GM23338 (cell line): Measurements from ENCODE around the gene FAF1. TPM values are rescaled to one million over a fixed set of nuclear protein-coding genes. Genes with fewer than 3 reads are reported as not detected.
A peak's percentile ranks its signal among the peaks of the same experiment; 100 is the strongest.

Experiments
- ATAC-seq: fragments of 200-7000 bp; cut with Tn5 transposase; 3 replicates; pipeline ENCODE4 v1.9.1; 2020
- DNase-seq: peaks from one replicate; pipeline ENCODE4 v3.0.0-alpha.2; 2015; ENCODE audit warnings: low spot score
- H2AFZ ChIP-seq: fragments of 200-600 bp; sonication (generic); 2 replicates; pipeline ENCODE4 v1.8.0; 2016; ENCODE audit warnings: antibody characterized with exemption, mild to moderate bottlenecking, moderate library complexity
- H3F3A ChIP-seq: fragments of 200-600 bp; sonication (generic); replicated peaks from 2 replicates; pipeline ENCODE4 v1.8.0; 2017; ENCODE audit warnings: antibody characterized with exemption, mixed run types, low read depth
- H3K27ac ChIP-seq: fragments of 200-600 bp; sonication (generic); 2 replicates; pipeline ENCODE4 v1.6.1; 2016; ENCODE audit warnings: low read depth
- H3K27me3 ChIP-seq: fragments of 200-600 bp; sonication (generic); 2 replicates; pipeline ENCODE4 v1.8.0; 2016; ENCODE audit warnings: mild to moderate bottlenecking, mixed run types, moderate library complexity; ENCODE audit not compliant: insufficient read depth
- H3K36me3 ChIP-seq: fragments of 200-600 bp; sonication (generic); 2 replicates; pipeline ENCODE4 v1.8.0; 2016; ENCODE audit warnings: mild to moderate bottlenecking; ENCODE audit not compliant: insufficient read depth
- H3K4me1 ChIP-seq: fragments of 200-600 bp; sonication (generic); 2 replicates; pipeline ENCODE4 v1.8.0; 2016; ENCODE audit warnings: mild to moderate bottlenecking, moderate library complexity; ENCODE audit not compliant: insufficient read depth
- H3K4me2 ChIP-seq: fragments of 200-600 bp; sonication (generic); 2 replicates; pipeline ENCODE4 v1.7.1; 2017; ENCODE audit warnings: mixed run types
- H3K4me3 ChIP-seq: fragments of 200-600 bp; sonication (generic); 2 replicates; pipeline ENCODE4 v1.6.1; 2016; ENCODE audit warnings: mixed run types
- H3K79me2 ChIP-seq: fragments of 200-600 bp; sonication (generic); replicated peaks from 2 replicates; pipeline ENCODE4 v1.8.0; 2017; ENCODE audit warnings: mild to moderate bottlenecking; ENCODE audit not compliant: insufficient read depth
- H3K9me2 ChIP-seq: fragments of 200-600 bp; sonication (generic); 2 replicates; pipeline ENCODE4 v1.8.0; 2017; ENCODE audit not compliant: insufficient read depth
- H4K20me1 ChIP-seq: fragments of 200-600 bp; sonication (generic); replicated peaks from 2 replicates; pipeline ENCODE4 v1.8.0; 2017; ENCODE audit warnings: mild to moderate bottlenecking; ENCODE audit not compliant: insufficient read depth
- H3K27ac Mint-ChIP-seq: 2 replicates; pipeline ENCODE4 v1.8.0; 2020; ENCODE audit warnings: inconsistent platforms, mild to moderate bottlenecking, moderate library complexity, mixed read lengths
- H3K27me3 Mint-ChIP-seq: 3 replicates; pipeline ENCODE4 v1.8.0; 2022; ENCODE audit warnings: low read depth, mild to moderate bottlenecking, moderate library complexity, mixed read lengths, inconsistent platforms; ENCODE audit not compliant: insufficient read depth, poor library complexity
- H3K36me3 Mint-ChIP-seq: 3 replicates; pipeline ENCODE4 v1.8.0; 2021; ENCODE audit warnings: low read depth, mild to moderate bottlenecking, inconsistent platforms, moderate library complexity, mixed read lengths
- H3K4me1 Mint-ChIP-seq: 3 replicates; pipeline ENCODE4 v1.8.0; 2020; ENCODE audit warnings: mild to moderate bottlenecking, inconsistent platforms, mixed read lengths
- H3K4me3 Mint-ChIP-seq: 3 replicates; pipeline ENCODE4 v1.8.0; 2021; ENCODE audit warnings: moderate library complexity, mild to moderate bottlenecking, inconsistent platforms, mixed read lengths
- H3K9me3 Mint-ChIP-seq: 3 replicates; pipeline ENCODE4 v1.8.0; 2020; ENCODE audit warnings: moderate library complexity, mild to moderate bottlenecking, inconsistent platforms, mixed read lengths
- CREB1 ChIP-seq: fragments of 250-450 bp; sonication (Bioruptor Pico); IDR thresholded peaks from 2 replicates; pipeline ENCODE4 v1.5.0; 2020; ENCODE audit warnings: low read depth, mild to moderate bottlenecking, moderate library complexity
- CTCF ChIP-seq, 2 experiments: fragments of 200-600 bp in 1 of 2; sonication (generic) in 1 of 2; conservative IDR thresholded peaks; 2 replicates each; pipeline versions ENCODE4 v1.5.1 to v1.6.1; 2016 to 2017; ENCODE audit warnings: antibody characterized with exemption in 2 of 2, low read depth in 2 of 2, mild to moderate bottlenecking in 2 of 2, moderate library complexity in 1 of 2
- ETS1 ChIP-seq: IDR thresholded peaks from 2 replicates; pipeline ENCODE4 v1.6.1; 2016; ENCODE audit warnings: antibody characterized with exemption
- EZH2 ChIP-seq: fragments of 200-600 bp; sonication (generic); IDR thresholded peaks from one replicate; pipeline ENCODE4 v1.8.0; 2017; ENCODE audit warnings: antibody characterized with exemption, mild to moderate bottlenecking, low read depth; ENCODE audit not compliant: unreplicated experiment
- EZH2phosphoT487 ChIP-seq: fragments of 200-600 bp; sonication (generic); IDR thresholded peaks from one replicate; pipeline ENCODE4 v1.8.1; 2018; ENCODE audit warnings: antibody characterized with exemption; ENCODE audit not compliant: unreplicated experiment
- JUNB ChIP-seq: IDR thresholded peaks from one replicate; pipeline ENCODE4 v1.6.1; 2016; ENCODE audit warnings: antibody characterized with exemption; ENCODE audit not compliant: unreplicated experiment
- NANOG ChIP-seq: IDR thresholded peaks from 2 replicates; pipeline ENCODE4 v1.6.1; 2016; ENCODE audit warnings: antibody characterized with exemption, borderline replicate concordance
- POLR2AphosphoS5 ChIP-seq: IDR thresholded peaks from 2 replicates; pipeline ENCODE4 v1.6.1; 2016; ENCODE audit warnings: antibody characterized with exemption, low read depth
- REST ChIP-seq: IDR thresholded peaks from one replicate; pipeline ENCODE4 v1.6.1; 2018; ENCODE audit warnings: antibody characterized with exemption; ENCODE audit not compliant: unreplicated experiment
- STAT1 ChIP-seq: IDR thresholded peaks from one replicate; pipeline ENCODE4 v1.6.1; 2016; ENCODE audit warnings: antibody characterized with exemption; ENCODE audit not compliant: unreplicated experiment
- ZNF114 ChIP-seq: fragments of 250-450 bp; sonication (Bioruptor Pico); IDR thresholded peaks from 2 replicates; pipeline ENCODE4 v1.5.0; 2020; ENCODE audit warnings: mild to moderate bottlenecking, moderate library complexity
- ZNF331 ChIP-seq: fragments of 250-450 bp; sonication (Bioruptor Pico); IDR thresholded peaks from 2 replicates; pipeline ENCODE4 v1.5.0; 2020; ENCODE audit warnings: low read depth, mild to moderate bottlenecking, moderate library complexity
- polyA plus RNA-seq: library from polyadenylated mRNA; unstranded; fragments of >200 nt; fragmentation: Nextera tagmentation; extraction: Ambion mirVana; gene quantifications from 2 replicates; pipeline ENCODE4 v1.2.1, GENCODE V29; 2016
- total RNA-seq: library from RNA; depleted of rRNA; stranded (reverse); fragments of >200 nt; shearing (Covaris generic); gene quantifications from 2 replicates; pipeline ENCODE4 v1.2.3, GENCODE V29; 2014

Gene FAF1
- total and polyA plus RNA-seq, 2 experiments from 2014 or later = 24.1 to 53.2 TPM

- peaks cover 49% of the 10 kb centered on the region for H3K79me2 ChIP-seq
Measured at GRCh38 chr1:50929376-50929958, 30.6 kb downstream of the FAF1 start.

DNA sequence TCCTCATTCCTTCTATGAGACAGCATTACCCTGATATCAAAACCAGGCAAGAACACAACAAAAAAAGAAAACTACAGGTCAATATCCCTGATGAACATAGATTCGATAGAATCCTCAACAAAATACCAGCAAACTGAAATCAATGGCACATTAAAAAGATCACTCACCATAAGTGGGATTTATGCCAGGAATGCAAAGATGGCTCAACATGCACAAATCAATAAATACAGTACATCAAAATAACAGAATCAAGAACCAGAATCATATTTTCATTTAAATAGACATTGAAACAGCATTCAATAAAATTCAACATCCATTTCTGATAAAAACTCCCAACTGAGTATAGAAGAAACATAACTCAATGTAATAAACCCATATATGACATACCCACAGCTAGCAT, 36.5 kb downstream of the FAF1 start:
- Histone ChIP-seq H3K4me1 (no peaks in the 10 kb centered on the region), H3K9me2 (no peaks in the 10 kb centered on the region), H2AFZ (no peak overlapping the region), H3K4me2 (no peak overlapping the region), H3K36me3 (no peaks in the 10 kb centered on the region), H3K4me3 (no peak overlapping the region), H3F3A (no peaks in the 10 kb centered on the region), H3K79me2 (peaks cover 85% of the 10 kb centered on the region), H3K27me3 (no peaks in the 10 kb centered on the region), H4K20me1 (peaks cover 19% of the 10 kb centered on the region), H3K27ac (no peak overlapping the region)
- Mint-ChIP-seq H3K27ac (no peak overlapping the region), H3K4me3 (no peak overlapping the region), H3K27me3 (peaks cover 5% of the 10 kb centered on the region), H3K4me1 (no peaks in the 10 kb centered on the region), H3K9me3 (no peaks in the 10 kb centered on the region), H3K36me3 (no peaks in the 10 kb centered on the region; the same call in 2 of the 3 replicates)
- ATAC-seq (no peak), DNase-seq (no peak)
- TF ChIP-seq STAT1 = no peak
- no peak for TF ChIP-seq ETS1
- no peak for TF ChIP-seq POLR2AphosphoS5
- TF ChIP-seq JUNB = no peak
- no peak for TF ChIP-seq CTCF (conservative IDR thresholded peaks at IDR 0.05; ENCODE audit: low read depth in 2 of 2)
- TF ChIP-seq EZH2 = no peak
- no peak for TF ChIP-seq ZNF114 (CRISPR knock-in tag)
- no peak for TF ChIP-seq REST
- no peak for TF ChIP-seq ZNF331 (CRISPR knock-in tag)
- no peak for TF ChIP-seq NANOG
- no peak for TF ChIP-seq EZH2phosphoT487
- no peak for TF ChIP-seq CREB1

More at GRCh38 chr1:50929376-50929958, 30.6 kb downstream of the FAF1 start:
- no peak overlapping the region for H3K27ac Mint-ChIP-seq
- Histone ChIP-seq H3K4me2 (no peak overlapping the region), H3K27me3 (no peaks in the 10 kb centered on the region), H3K9me2 (no peaks in the 10 kb centered on the region), H3K4me3 (no peak overlapping the region), H3K4me1 (no peaks in the 10 kb centered on the region), H4K20me1 (peaks cover 5% of the 10 kb centered on the region; the same call in 1 of the 2 replicates), H2AFZ (no peak overlapping the region), H3K27ac (no peak overlapping the region), H3K36me3 (no peaks in the 10 kb centered on the region), H3F3A (no peaks in the 10 kb centered on the region)
- ATAC-seq (no peak), DNase-seq (peak; percentile 56)
- no peaks in the 10 kb centered on the region for H3K9me3 Mint-ChIP-seq
- H3K36me3 Mint-ChIP-seq = no peaks in the 10 kb centered on the region; the same call in 2 of the 3 replicates
- H3K27me3 Mint-ChIP-seq = no peaks in the 10 kb centered on the region
- TF ChIP-seq CTCF (conservative IDR thresholded peaks at IDR 0.05; ENCODE audit: low read depth in 2 of 2) (peak in 1 of 2 experiments; percentile 75; a peak in 3 of 4 replicates), CREB1 (no peak)
- no peaks in the 10 kb centered on the region for H3K4me1 Mint-ChIP-seq
- H3K4me3 Mint-ChIP-seq = no peak overlapping the region
